HG03575 (cell line): ENCODE results near the gene KAT7.

Experiments
- ATAC-seq: cut with Tn5 transposase; IDR thresholded peaks from one replicate; pipeline ENCODE4 v1.9.1; 2021; ENCODE audit not compliant: unreplicated experiment, insufficient number of reproducible peaks, low FRiP score; ENCODE audit errors: extremely low read depth

The KAT7 gene

GRCh38 chr17:49788478-49789242, at the start of gene KAT7:
Gene KAT7, plus strand, starts transcription at chr17:49788681. Its CDS starts 154 bp downstream, at chr17:49788835.
- ATAC-seq: peak; percentile 47

- no peak for ATAC-seq
Measured at GRCh38 chr17:49739641-49740271, 48.7 kb upstream of the KAT7 start.

- ATAC-seq: no peak
Measured at GRCh38 chr17:49741009-49741691, 47.3 kb upstream of the KAT7 start.

GRCh38 chr17:49741692-49742076, 46.8 kb upstream of the KAT7 start:
- no peak for ATAC-seq

- no peak for ATAC-seq
Measured at GRCh38 chr17:49742166-49742638, 46.3 kb upstream of the KAT7 start.

GRCh38 chr17:49745175-49746139, 43.0 kb upstream of the KAT7 start:
- no peak for ATAC-seq

GRCh38 chr17:49746791-49747490, 41.5 kb upstream of the KAT7 start:
- no peak for ATAC-seq

- ATAC-seq: no peak
Measured at GRCh38 chr17:49747632-49748031, 40.8 kb upstream of the KAT7 start.

GRCh38 chr17:49748223-49748622, 40.3 kb upstream of the KAT7 start:
- no peak for ATAC-seq

GRCh38 chr17:49748791-49749190, 39.7 kb upstream of the KAT7 start:
- ATAC-seq: peak; percentile 51

GRCh38 chr17:49749730-49750129, 38.8 kb upstream of the KAT7 start:
- no peak for ATAC-seq

GRCh38 chr17:49752508-49752907, 36.0 kb upstream of the KAT7 start:
- no peak for ATAC-seq

- ATAC-seq: no peak
Measured at GRCh38 chr17:49753959-49754391, 34.5 kb upstream of the KAT7 start.

GRCh38 chr17:49755663-49756283, 32.7 kb upstream of the KAT7 start:
- ATAC-seq: no peak

GRCh38 chr17:49756323-49757150, 31.9 kb upstream of the KAT7 start:
- no peak for ATAC-seq

GRCh38 chr17:49757151-49757777, 31.2 kb upstream of the KAT7 start:
- no peak for ATAC-seq
